MM.1S (cell line): ENCODE results near the gene PPP2R2C.

Source experiments
- DNase-seq: peaks from one replicate; pipeline ENCODE4 v3.0.0-alpha.2; 2015
- H2AFZ ChIP-seq: fragments of 300-600 bp; sonication (generic); 2 replicates; pipeline ENCODE4 v1.6.0; 2016; ENCODE audit warnings: antibody characterized with exemption, low read length
- H3F3A ChIP-seq: fragments of 300-600 bp; sonication (generic); 2 replicates; pipeline ENCODE4 v1.6.1; 2016; ENCODE audit warnings: mild to moderate bottlenecking, antibody characterized with exemption, low read length, moderate library complexity, mixed read lengths; ENCODE audit not compliant: insufficient read depth
- H3K27ac ChIP-seq: fragments of 300-600 bp; sonication (generic); 2 replicates; pipeline ENCODE4 v1.5.1; 2016; ENCODE audit warnings: mild to moderate bottlenecking, low read length
- H3K27me3 ChIP-seq: fragments of 300-600 bp; sonication (generic); replicated peaks from 2 replicates; pipeline ENCODE4 v1.6.0; 2016; ENCODE audit warnings: low read length; ENCODE audit not compliant: insufficient read depth
- H3K36me3 ChIP-seq: fragments of 300-600 bp; sonication (generic); replicated peaks from 2 replicates; pipeline ENCODE4 v1.6.1; 2016; ENCODE audit warnings: mild to moderate bottlenecking, low read length, mixed read lengths; ENCODE audit not compliant: insufficient read depth
- H3K4me1 ChIP-seq: fragments of 300-600 bp; sonication (generic); 2 replicates; pipeline ENCODE4 v1.6.1; 2016; ENCODE audit warnings: low read length, mixed read lengths
- H3K4me2 ChIP-seq: fragments of 300-600 bp; sonication (generic); 2 replicates; pipeline ENCODE4 v1.6.0; 2016; ENCODE audit warnings: low read depth, low read length
- H3K4me3 ChIP-seq: fragments of 300-600 bp; sonication (generic); 2 replicates; pipeline ENCODE4 v1.5.1; 2016; ENCODE audit warnings: low read length, mixed read lengths
- H3K79me2 ChIP-seq: fragments of 300-600 bp; sonication (generic); 2 replicates; pipeline ENCODE4 v1.6.1; 2016; ENCODE audit warnings: mixed run types, low read length, mixed read lengths
- H3K9ac ChIP-seq: fragments of 300-600 bp; sonication (generic); 2 replicates; pipeline ENCODE4 v1.6.1; 2016; ENCODE audit warnings: low read length, mixed read lengths
- H3K9me2 ChIP-seq: fragments of 300-600 bp; sonication (generic); replicated peaks from 2 replicates; pipeline ENCODE4 v1.6.1; 2016; ENCODE audit warnings: mild to moderate bottlenecking, low read length, mixed read lengths; ENCODE audit not compliant: insufficient read depth
- H3K9me3 ChIP-seq: fragments of 300-600 bp; sonication (generic); replicated peaks from 2 replicates; pipeline ENCODE4 v1.6.1; 2016; ENCODE audit warnings: mild to moderate bottlenecking, low read length, mixed read lengths; ENCODE audit not compliant: insufficient read depth
- H4K20me1 ChIP-seq: fragments of 300-600 bp; sonication (generic); 2 replicates; pipeline ENCODE4 v1.6.1; 2016; ENCODE audit warnings: mild to moderate bottlenecking, low read length, moderate library complexity, mixed read lengths; ENCODE audit not compliant: insufficient read depth
- CTCF ChIP-seq: fragments of 300-600 bp; sonication (generic); IDR thresholded peaks from 2 replicates; pipeline ENCODE4 v1.5.1; 2016; ENCODE audit warnings: antibody characterized with exemption, low read length, mixed read lengths
- EZH2 ChIP-seq: fragments of 300-600 bp; sonication (generic); optimal IDR thresholded peaks from 2 replicates; pipeline ENCODE3; 2017; ENCODE audit warnings: low read depth, mild to moderate bottlenecking, antibody characterized with exemption, low read length, mixed read lengths
- EZH2phosphoT487 ChIP-seq: fragments of 300-600 bp; sonication (generic); IDR thresholded peaks from 2 replicates; pipeline ENCODE4 v1.6.1; 2018; ENCODE audit warnings: antibody characterized with exemption, low read length

PPP2R2C gene

GRCh38 chr4:6368601-6369000, 103.8 kb downstream of the PPP2R2C start:
- H3K9me3 ChIP-seq = no peaks in the 10 kb centered on the region

GRCh38 chr4:6368096-6368495, 104.3 kb downstream of the PPP2R2C start:
- Histone ChIP-seq H3K79me2 (no peaks in the 10 kb centered on the region), H3K9me2 (no peaks in the 10 kb centered on the region), H3K27me3 (peaks cover 96% of the 10 kb centered on the region), H3K9ac (no peak overlapping the region), H4K20me1 (no peaks in the 10 kb centered on the region), H3K4me1 (no peaks in the 10 kb centered on the region), H3K4me3 (no peak overlapping the region), H3K27ac (no peak overlapping the region), H3F3A (no peaks in the 10 kb centered on the region), H3K4me2 (no peak overlapping the region), H2AFZ (no peak overlapping the region), H3K36me3 (no peaks in the 10 kb centered on the region), H3K9me3 (no peaks in the 10 kb centered on the region)
- no peak for TF ChIP-seq EZH2
- TF ChIP-seq EZH2phosphoT487 = no peak
- no peak for DNase-seq

More at GRCh38 chr4:6368601-6369000, 103.8 kb downstream of the PPP2R2C start:
- H3K36me3 ChIP-seq = no peaks in the 10 kb centered on the region
- H3K4me2 ChIP-seq = no peak overlapping the region
- DNase-seq = no peak
- H3K4me1 ChIP-seq = no peaks in the 10 kb centered on the region
- no peak overlapping the region for H3K9ac ChIP-seq
- peaks cover 100% of the 10 kb centered on the region for H3K27me3 ChIP-seq
- no peak for TF ChIP-seq EZH2
- TF ChIP-seq EZH2phosphoT487 = no peak
- TF ChIP-seq CTCF = no peak
- no peaks in the 10 kb centered on the region for H3K9me2 ChIP-seq
- no peak overlapping the region for H2AFZ ChIP-seq
- H3K4me3 ChIP-seq = no peak overlapping the region
- no peaks in the 10 kb centered on the region for H3F3A ChIP-seq
- no peaks in the 10 kb centered on the region for H3K79me2 ChIP-seq
- H3K27ac ChIP-seq = no peak overlapping the region
- H4K20me1 ChIP-seq = no peaks in the 10 kb centered on the region

- H3K4me3 ChIP-seq = no peak overlapping the region
- no peak overlapping the region for H3K9ac ChIP-seq
- peaks cover 94% of the 10 kb centered on the region for H3K27me3 ChIP-seq
These were observed 105.0 kb downstream of the PPP2R2C start for GRCh38 chr4:6367371-6367851.

More at GRCh38 chr4:6367371-6367851, 105.0 kb downstream of the PPP2R2C start:
- Histone ChIP-seq H2AFZ (no peak overlapping the region), H3K9me2 (no peaks in the 10 kb centered on the region), H3K4me1 (no peaks in the 10 kb centered on the region), H4K20me1 (no peaks in the 10 kb centered on the region), H3K9me3 (no peaks in the 10 kb centered on the region), H3F3A (no peaks in the 10 kb centered on the region), H3K36me3 (no peaks in the 10 kb centered on the region), H3K4me2 (no peak overlapping the region), H3K27ac (no peak overlapping the region), H3K79me2 (no peaks in the 10 kb centered on the region)
- DNase-seq = no peak
- TF ChIP-seq CTCF = no peak
- no peak for TF ChIP-seq EZH2phosphoT487
- no peak for TF ChIP-seq EZH2
